ENCODE results near the gene UPP2.

Gene UPP2

DNA sequence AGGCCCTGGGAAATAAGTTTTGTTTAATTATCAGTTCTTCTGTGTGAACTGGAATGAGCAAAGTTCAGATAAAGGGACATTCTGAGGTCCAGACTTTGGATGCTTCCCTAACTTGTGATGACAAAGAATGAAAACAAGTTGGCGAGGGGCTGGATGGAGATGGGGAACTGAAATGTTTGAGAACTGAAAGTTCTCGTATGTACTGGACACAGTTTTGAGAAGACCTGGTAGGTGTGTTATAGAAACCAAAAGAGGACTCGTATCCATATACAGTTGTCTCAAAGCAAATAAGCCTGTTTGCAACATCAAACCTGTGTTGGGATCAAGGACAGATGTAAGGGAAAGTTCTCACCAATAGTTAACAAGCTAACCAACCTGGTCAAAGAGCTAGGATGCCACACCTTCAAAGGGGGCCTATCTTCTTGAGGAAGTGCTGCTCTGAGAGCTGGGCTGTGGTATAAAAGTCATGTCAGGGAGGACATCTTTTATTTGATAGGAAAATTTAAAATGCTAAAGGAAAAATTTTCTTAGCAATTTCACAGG lies at the start of gene UPP2:
Gene UPP2, plus strand, starts transcription at position 493 of the 543 bp plus-strand sequence. CDS start 188 bp downstream, outside the sequence.
- FAIRE-seq = no peak

DNA sequence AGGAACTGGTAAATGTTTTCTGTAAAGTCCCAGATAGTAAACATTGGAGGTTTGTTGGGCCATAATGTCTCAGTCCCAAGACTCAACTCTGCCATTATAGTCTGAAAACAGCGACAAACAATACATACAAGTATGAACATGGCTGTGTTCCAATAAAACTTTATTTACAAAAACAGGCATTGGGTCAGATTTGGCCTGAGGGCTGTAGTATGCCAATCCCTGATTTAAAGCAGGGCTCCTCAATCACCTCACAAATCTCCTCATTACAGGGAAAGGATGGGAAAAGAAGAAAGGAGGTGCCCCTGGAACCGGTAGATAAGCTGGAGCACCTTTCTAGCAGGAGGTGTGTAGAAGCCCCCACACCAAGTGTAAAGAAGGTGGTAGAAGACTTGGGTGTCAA lies 48.9 kb upstream of the UPP2 start:
- FAIRE-seq = no peak

DNA sequence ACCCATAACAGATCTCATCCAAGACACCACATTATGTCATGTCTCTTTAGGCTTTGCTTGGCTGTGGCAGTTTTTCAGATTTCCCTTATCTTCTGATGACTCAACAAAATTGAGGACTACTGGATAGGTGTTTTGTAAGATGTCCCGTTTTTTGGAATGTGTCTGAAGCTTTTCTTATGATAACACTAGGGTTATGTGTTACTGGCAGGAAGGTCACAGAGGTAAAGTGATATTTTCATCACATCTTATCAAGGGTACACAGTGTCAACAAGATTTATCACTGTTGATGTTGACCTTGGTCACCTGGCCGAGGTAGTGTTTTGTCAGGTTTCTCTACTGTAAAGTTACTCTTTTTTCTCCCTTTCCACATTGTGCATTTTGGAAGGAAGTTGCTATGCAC lies 44.8 kb upstream of the UPP2 start:
- no peak for FAIRE-seq

DNA sequence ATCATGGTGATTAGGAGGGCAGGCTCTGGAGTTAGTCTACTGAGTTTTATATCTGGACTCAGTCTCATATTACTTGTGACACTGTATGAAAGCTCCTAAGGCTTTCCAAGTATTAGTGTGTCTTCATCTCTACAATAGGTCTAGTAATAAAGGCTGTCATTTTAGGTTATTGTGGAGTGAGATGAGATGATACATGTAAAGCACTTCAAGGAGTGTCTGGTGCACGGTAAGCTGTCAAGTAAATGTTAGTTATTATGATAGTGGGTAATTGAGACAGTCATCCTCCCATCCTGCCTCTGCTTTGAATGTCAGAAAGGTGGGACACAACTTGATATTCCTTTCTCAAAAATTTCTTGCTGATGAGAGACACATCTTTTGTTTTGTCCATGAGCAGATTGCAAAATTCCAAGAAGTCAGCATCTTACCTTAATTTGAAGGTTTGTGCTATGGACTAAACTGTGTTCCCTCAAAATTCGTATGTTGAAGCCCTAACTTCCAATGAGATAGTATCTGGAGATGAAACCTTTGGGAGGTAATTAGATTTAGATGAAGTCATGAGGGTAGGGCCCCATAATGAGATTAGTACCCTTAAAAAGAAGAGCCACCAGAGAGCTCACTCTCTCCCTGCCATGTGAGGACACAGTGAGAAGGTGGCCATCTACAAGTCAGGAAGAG lies 41.4 kb upstream of the UPP2 start:
- FAIRE-seq = no peak

DNA sequence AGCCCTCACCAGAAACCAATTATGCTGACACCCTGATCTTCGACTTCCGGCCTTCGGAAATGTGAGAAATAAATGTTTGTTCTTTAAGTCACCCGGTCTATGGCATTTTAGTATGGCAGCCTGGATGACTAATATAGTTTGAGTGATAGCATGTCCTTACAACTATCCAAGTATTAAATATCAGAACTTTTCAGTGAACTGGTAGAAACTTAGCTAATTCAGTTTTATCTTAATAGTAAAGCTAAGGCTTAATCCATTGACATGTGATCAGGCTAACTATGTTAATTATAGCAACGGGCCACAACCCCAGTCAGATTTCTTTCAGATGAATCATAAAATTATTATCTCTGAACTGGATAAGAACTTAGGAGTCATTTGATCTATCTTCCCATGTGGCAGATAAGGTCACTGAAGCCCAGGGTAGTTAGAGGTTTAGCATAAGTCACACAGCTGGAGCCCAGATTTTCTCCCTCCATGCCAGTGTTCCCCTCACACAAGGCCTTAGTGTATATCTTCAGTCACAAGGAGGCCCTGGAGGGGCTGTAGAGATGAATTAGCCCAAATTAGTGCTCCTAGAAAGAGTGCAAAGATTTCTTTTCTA lies 40.7 kb upstream of the UPP2 start:
- FAIRE-seq = no peak

DNA sequence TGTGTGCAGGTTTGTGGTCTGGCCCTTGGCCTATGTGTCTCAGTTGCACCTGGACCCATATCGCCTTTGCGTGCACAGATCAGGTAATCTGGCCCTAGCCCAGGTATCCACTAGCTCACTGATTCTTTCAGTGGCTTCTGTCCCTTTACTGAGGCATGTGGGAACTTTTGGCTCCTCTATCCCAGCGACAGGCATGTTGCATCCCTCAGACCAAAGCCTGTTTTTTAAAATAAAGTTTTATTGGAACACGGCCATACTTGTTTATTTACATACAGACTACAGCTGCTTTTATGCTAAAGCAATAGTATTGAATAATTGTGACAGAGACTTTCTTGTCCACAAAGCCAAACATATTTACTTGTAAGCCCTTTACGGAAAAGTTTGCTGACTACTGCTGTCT lies 39.9 kb upstream of the UPP2 start:
- no peak for FAIRE-seq

DNA sequence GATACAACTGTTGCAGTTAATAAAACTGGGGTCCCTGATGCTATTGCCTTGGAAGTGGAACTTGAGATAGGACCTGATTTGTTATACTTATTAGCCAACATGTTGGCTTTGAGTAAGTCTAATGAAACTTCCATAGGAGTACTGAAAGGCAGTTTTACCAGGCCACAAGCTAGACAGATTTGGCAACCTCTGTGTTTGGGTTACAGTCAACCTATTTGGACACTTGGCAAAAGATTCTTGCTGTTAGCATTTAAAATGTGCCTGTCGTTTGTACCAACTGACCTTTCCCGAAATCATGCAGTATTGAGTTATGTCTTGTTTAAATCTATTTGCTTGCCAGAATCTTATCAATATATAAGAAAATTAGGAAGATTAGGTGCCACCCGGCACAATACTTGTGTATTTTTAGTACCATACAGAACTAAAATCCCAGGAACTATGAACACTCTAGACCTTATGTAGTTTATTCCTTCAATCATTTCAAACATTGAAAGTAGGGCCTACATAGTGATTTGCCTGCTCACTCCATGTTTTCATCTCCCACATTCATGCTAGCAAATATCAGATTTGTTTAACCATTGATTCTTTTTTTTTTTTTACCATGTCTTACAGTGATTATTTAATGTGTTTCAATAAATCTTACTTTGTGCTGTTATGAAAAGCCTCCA lies 35.5 kb upstream of the UPP2 start:
- FAIRE-seq = no peak

DNA sequence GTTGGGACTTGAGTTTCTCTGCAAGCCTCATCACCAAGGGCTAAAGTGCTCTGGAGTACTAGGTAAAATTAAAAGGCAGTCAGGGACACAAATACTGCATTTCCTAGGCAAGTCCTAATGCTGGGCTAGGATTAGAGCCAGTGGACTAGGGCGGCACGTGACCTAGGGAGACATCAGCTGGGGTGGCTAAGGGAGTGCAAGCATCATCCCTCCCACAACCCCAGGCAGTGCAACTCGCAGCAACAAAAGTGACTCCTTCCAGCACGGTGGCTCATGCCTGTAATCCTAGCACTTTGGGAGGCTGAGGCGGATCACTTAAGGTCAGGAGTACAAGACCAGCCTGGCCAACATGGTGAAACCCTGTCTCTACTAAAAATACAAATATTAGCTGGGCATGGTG lies 30.7 kb upstream of the UPP2 start:
- FAIRE-seq = no peak

DNA sequence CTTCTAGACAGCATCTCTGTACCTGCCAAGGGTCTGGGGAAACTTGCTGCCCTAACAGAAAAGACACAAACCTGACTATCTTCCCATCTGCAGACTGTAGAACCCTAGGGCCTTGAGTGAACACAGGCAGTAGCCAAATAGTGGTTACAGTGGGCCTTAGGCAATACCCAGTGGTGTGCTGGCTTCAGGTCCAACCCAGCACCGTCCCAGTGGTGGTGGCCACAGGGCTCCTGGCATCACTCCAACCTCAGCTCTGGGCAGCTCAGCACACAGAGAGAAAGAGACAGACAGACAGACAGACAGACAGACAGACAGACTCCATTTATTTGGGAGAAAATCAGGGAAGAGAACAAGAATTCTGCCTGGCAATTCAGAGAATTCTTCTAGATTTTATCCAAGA lies 29.3 kb upstream of the UPP2 start:
- no peak for FAIRE-seq

DNA sequence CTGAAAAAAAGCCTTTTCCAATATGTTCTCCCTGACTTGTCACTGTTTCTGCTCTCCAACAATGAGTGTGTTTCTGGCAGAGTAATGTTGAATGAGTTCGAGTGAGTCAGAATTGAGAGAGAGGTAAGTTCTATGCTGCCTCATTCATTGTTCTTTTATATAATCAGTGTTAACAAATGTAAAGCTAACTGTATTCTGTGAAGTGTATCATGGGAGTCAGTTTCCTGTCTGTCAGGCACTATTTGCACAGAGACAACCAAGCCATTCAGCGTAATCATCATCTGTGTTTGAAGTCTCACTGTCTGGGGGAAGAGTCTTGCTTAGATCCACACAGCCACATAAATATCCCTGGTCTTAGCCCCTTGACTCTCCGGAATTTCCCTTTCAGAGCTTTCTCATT lies 22.0 kb upstream of the UPP2 start:
- FAIRE-seq = no peak

DNA sequence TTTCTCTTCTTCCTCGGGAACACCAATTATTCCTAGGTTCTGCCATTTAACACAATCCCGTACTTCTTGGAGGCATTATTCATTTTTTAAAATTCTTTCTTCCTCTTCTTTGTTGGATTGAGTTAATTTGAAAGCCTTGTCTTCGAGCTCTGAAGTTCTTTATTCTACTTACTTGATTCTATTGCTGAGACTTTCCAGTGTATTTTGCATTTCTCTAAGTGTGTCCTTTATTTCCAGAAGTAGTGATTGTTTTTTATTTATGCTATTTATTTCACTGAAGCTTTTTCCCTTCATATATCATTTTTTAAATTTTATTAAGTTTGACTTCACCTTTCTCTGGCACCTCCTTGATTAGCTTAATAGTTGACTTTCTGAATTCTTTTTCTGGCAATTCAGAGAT lies 13.6 kb upstream of the UPP2 start:
- no peak for FAIRE-seq

DNA sequence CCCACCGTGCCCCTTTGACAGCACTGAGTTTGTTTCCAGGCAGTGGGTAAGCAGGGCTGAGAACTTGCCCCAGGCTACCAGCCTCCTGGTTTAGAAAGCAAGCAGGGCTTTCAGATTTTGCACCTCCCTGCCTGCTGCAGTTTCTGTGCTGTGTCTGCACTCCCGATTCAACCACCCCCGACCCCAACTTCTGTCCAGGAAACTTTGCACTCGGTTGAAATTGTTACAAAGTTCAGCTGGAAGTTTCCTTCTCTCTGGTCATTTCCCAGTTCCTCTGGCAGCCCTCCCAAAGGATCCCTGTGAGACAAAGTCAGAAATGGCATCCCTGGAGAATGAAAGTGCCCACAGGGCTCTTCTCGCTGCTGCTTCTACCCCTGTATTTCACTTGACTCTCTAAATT lies 12.4 kb upstream of the UPP2 start:
- FAIRE-seq = no peak

DNA sequence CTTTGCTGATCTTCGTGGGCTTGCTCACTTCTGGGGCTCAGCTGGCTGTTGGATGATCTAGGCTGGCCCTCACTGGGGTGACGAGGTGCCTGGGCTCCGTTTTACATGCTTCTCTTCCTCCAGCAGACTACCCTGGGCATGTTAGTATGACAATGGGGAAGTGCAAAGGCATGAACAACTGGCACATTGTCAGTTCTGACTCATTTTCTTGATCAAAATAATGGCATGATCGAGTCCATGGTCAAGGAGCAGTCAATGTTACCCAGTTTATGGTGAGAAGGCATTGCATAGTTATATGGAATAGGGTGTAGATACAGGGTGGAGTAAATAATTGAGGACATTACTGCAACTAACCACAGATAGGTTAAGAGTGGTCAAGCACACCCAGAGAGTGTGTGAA lies 10.0 kb upstream of the UPP2 start:
- FAIRE-seq = no peak

DNA sequence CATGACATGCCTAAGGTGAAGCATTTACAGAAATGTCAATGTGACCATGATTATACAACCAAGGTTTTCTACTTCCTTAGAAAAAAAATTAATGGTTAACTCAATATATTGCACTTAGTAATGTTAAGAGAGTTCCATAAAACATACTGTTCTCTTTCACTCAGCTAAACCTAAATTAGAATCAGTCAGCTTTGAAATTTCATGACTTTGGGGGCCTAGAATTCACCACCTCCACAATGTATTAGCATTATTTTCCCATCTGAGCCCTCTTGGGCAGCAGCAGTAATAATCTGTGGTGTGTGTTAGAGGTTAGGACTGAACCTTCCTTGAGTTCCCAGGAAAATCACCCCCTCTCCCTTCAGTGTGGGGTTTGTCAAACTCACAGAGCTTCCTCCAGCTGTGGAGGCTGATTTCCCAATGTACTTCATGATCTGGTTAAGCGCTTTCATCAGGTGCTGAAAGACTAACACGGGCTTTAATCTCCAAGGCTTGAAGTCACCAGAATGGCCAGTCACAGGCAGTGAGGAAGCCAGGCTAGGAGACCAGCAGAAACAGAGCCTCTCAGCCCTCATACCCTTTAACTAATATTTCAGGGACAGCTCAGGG lies 7.1 kb upstream of the UPP2 start:
- FAIRE-seq = no peak

DNA sequence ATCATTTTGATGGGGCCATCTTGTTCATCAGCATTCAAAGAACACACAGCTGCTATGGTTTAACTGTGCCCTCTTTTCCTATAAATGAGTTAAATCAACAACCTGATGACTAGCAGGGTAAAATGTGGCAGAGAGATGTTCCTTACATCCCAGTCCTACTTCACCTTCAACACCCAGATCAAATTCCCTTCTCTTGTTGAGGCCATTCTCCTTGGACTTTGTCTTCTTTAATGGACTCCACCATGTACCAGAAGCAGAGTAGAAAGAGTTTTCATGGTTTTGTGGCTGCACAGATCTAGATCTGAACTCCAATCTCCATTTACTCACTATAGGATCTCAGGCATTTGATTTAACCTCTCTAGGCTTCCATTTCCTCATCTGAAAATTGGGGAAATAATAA lies 6.4 kb upstream of the UPP2 start:
- no peak for FAIRE-seq

DNA sequence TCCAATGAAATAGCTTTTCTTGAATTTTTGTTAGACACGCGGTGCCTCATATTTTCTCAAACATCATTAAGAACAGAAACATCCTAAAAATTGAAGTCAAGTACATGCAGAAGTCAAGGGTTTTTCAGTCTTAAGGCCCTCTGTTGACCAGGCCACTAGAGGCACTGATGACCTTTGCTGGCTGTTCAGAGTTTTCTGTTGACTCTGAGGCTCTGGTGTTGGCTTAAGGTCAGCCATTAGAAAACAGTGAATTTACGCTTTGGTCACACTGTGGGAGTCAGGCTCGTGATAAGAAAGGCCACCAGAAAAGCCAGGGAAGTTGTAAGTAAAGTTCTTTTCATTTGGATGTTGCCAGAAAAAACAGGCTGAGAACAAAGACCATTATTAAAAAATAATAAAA lies 5.8 kb upstream of the UPP2 start:
- FAIRE-seq = no peak

DNA sequence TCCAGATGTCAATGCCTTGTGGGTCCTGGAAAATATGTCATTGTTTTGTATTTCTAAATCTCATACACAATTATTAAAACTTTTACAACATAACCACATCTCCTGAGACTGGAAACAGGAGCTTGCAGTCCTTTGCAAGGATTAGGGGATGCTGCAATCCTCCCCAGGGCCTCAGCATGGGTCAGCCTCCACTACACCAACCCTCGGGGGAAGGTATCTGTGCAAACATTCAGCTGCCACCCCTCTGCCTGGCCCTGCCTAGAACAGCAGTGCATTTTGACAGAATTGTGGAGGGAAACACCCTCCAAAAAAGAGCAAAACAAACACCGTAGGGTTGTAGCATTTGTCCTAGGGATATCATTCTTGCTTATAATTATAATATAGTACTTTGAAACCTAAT lies 4.2 kb upstream of the UPP2 start:
- no peak for FAIRE-seq

DNA sequence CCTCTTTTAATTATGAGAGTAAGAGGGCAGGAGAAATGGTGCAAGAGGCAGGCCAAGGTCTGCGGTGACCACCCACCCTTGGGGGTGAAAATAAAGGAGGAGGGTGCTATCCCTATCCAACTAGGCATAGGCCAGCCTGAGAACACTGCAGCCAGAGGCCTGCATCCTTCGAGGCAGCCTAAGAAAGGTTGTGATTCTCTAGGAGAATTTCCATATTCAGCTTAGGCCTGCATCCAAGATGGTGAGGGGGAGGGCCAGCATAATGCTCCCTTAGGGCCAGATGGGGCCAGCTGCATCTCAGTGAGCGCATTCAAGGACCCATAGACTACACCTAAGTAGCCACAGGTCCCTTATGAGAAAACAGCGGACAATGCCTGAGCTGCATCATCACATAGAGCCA lies 3.5 kb upstream of the UPP2 start:
- FAIRE-seq = no peak

DNA sequence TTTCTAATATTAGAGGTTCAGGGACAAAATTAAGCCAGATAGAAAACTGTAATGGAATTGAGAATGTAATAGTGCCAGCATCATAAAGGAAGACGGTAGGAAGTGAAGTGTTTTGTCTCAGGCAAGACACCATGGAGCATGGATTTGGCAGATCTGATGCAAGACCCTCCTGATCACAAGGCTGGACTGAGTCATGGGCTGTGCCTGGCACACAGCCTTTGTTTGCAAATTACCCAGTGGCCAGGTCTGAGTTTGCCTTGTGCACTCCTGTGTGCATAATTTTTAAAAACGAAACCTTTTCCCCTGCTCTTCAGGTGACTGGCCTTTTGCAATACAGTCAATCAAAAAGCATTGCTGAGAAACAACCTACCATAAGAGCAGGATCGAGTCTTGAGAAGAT lies 2.0 kb upstream of the UPP2 start:
- FAIRE-seq = peak; percentile 78

DNA sequence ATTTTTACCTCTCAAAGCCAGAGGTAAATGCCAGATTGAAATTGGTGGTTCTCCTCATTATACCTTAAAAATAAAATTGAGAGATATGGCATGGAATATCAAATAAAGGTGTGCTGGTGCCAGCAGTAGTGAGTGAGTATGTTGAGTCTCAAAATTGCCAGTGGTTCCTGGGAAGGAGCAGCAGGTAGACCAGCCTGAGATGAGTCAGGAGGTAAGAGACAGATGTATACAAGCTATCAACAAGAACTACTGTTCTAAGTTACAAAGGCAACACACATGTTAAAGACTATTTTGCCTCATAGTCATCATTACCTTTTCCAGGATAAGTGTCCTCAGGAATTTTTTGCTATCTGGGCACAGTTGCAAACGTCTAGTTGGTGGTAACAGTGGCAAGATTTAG lies 1.3 kb upstream of the UPP2 start:
- FAIRE-seq = no peak

DNA sequence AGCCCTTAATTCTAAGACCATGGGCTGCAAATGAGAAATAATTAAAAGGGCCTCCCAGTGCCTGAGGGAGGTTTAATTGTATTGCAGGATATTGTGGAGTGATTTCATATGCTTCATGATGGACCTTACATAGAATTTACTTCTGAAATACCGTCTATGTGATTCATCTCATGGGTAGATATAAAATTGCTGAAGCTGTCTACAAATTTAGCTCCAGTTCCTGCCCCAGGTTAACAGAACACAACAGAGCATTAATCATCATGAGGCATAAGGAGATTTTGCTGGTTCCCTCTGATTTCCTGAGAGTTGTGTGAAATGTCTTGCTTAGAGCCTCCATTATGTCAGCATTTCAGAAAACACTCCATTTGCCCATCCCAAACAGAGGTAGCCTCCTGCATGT lies 770 bp downstream of the UPP2 start:
- FAIRE-seq = no peak

DNA sequence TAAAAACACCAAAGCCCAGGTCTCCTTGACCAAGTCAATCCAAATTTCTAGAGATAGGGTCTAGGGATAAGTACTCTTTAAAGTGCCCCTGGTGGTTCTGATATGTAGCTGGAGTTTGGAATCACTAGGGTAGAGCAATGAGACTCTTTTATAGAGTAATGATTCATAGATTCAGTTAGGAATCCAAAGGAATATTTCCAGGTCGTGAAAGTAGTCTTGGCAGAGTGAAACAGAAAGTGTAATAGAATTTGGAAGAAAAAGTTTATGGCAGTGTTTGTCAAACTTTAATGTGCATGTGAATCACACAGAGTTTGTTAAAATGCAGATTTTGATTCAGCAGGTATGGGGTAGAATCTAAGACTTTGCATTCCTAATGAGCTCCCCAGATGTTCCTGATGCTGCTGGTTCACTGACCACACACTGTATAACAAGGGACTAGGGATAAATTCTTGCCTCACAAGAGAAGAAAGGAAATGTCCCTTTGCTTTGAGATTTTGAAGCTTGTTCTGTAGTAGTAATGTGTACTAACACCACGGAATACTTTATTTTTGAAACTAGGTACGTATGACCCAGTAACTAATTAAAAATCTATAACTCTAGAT lies 1.8 kb downstream of the UPP2 start:
- no peak for FAIRE-seq

DNA sequence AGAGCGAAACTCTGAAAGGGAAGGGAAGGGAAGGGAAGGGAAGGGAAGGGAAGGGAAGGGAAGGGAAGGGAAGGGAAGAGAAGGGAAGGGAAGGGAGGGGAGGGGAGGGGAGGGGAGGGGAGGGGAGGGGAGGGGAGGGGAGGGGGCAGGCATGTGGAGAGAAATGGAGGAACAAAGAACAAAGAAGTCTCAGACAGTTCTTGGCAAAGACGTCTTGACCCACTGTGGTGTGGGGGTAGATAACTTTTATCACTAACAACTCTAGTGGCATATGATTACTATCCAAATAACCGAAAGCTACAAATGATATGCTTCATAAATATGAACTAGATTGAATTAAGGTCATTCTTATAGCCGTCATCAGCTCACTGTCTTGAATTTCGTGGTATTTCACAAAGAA lies 3.2 kb downstream of the UPP2 start:
- FAIRE-seq = no peak

DNA sequence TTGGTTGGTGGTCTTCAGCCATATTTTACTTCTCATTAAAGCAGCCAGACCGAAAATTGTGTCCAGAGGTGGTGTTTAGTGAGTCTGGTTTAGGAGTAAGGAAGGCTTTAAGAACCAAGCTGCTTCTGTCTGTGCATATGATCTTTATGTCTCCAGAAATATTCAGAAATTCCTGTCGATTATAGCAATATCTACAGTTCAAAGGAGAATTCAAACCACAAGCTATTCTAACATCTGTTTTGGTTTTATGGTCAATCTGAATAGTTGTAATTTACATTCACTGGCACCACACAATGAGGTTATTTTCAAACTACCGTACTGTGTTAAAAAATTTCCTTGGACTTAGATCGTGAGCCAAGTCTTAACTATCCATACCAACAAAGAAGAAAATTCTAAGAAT lies 11.3 kb downstream of the UPP2 start:
- FAIRE-seq = no peak
